NT2/D1 (cell line): ENCODE measurements around the gene ROPN1B.

Source experiments
- SUZ12 ChIP-seq: IDR thresholded peaks from 2 replicates; pipeline ENCODE4 v1.6.1; 2011; ENCODE audit not compliant: insufficient read length, insufficient read depth; ENCODE audit errors: extremely low read depth
- YY1 ChIP-seq: IDR thresholded peaks from 2 replicates; pipeline ENCODE4 v1.6.1; 2011; ENCODE audit not compliant: insufficient read length, insufficient read depth
- ZNF274 ChIP-seq: IDR thresholded peaks from 2 replicates; pipeline ENCODE4 v1.6.1; 2011; ENCODE audit warnings: mild to moderate bottlenecking, low read depth, low read length

- TF ChIP-seq SUZ12, result no peak
- TF ChIP-seq ZNF274, result no peak
- TF ChIP-seq YY1, result no peak
Observed at GRCh38 chr3:126003447-126004190, 34.6 kb downstream of the ROPN1B start.
